ENCODE results near the gene FZD7. TPM values are rescaled to one million over a fixed set of nuclear protein-coding genes. Genes with fewer than 3 reads are reported as not detected.

FZD7 gene
- total and polyA plus RNA-seq, 5 donors: 8.0 to 34.3 (median 23.9) TPM

DNA sequence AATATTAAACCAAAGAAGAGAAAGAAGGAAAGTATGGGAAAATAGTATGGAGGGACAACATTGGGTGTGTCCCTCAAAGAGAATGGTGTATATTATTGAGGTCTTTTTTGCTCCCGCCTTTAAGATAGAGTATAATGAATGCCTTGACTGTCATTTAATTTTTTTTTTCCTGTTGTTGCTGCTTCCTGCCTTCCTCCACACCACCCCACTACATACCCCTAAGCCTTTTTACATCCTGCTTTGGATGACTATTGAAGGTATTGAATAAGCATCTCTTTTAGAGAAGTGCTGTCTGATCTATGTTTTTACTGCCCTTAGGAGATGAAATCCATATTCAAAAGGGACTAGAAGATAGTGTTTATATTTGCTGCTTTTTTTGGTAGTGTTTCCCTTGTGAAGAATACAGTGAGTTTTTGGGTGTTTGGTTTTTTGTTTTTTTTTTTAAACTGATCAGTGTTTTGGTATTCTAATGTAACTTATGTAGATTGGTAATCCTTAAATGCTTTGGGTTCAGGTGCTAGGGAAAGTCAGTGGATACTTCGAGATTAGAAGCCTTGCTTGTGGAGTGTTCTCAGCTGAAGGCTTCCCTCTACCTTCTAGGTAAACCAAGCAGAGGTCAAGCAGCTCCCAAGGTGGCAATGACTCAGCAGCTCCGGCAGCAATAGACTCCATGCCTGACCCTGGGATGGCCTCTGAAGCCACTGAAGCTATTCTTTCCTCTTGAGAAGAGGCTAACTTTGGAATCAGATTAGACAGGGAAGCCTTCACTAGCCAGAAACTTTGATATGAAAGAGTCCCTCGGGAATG is 5.0 kb downstream of the FZD7 start:
- 38% methylated on average over 4 of the region's 4 CpGs for WGBS
- intact Hi-C loops (cut with DNase I): loop anchor here in 3 of 4 donors (5.0 to 10.0 kb wide), 4 partner anchors 136 to 184 kb away; no protein-coding TSS in a partner anchor
- peak in 1 of 2 donors; percentile 20 for ATAC-seq
- Histone ChIP-seq H3K4me1 (ENCODE audit: control insufficient read depth, insufficient read depth, low read length) (no peaks in the 10 kb centered on the region), H3K4me3 (ENCODE audit: low read length) (no peak overlapping the region), H3K27ac (ENCODE audit: low read length) (no peak overlapping the region), H3K27me3 (ENCODE audit: control insufficient read depth, insufficient read depth) (no peaks in the 10 kb centered on the region), H3K9me3 (ENCODE audit: control insufficient read depth, low read length) (no peaks in the 10 kb centered on the region)
- DNase-seq: peak; percentile 29 to 61 (median 52)

DNA sequence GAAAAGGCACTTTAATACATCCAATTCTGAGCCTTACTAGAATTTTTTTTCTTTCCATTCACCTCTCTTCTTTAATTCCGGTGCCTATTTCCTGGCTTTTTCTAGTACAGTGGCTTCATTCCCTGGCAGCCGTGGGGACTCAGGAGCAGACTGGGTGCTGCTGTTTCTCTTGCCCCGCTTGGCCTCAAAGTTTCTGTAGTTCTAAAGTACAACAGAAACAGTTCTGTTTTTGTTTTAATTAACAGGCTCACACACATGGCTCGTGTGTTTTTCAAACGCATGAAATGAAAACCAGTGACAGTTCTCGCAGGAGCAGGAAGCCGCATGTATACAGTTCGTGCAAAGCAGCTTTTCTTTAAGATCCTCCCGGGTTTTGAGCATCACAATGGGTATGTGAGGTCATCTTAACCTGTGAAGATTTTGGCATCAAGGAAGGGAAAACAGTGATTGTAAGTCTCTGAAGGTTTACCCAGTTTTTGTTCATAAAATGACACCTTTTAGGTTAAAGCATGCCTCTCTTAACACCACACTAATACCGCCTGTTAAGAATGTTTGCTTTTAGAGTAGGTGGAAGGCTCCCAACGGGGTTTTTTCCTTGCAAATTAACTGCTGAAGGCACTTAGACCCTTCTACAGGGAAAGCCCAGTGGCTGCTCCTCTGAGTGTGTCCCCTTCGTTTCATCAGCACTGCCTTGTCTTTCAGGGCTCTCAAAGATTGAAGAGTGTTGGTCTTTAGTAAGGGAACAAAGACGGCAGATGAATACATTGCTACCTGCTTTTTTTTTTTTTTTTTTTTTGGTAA is 5.8 kb downstream of the FZD7 start:
- intact Hi-C loops (cut with DNase I): loop anchor here in 3 of 4 donors (5.0 to 10.0 kb wide), 4 partner anchors 135 to 185 kb away; no protein-coding TSS in a partner anchor
- no peaks in the 10 kb centered on the region for H3K9me3 ChIP-seq (ENCODE audit: control insufficient read depth, low read length)
- H3K4me3 ChIP-seq (ENCODE audit: low read length): no peak overlapping the region
- WGBS: 37% methylated on average over 13 of the region's 13 CpGs
- ATAC-seq (no peak), DNase-seq (no peak)
- peak overlapping the region; percentile 20 for H3K27ac ChIP-seq (ENCODE audit: low read length)
- H3K4me1 ChIP-seq (ENCODE audit: control insufficient read depth, insufficient read depth, low read length): no peaks in the 10 kb centered on the region
- H3K27me3 ChIP-seq (ENCODE audit: control insufficient read depth, insufficient read depth): no peaks in the 10 kb centered on the region

DNA sequence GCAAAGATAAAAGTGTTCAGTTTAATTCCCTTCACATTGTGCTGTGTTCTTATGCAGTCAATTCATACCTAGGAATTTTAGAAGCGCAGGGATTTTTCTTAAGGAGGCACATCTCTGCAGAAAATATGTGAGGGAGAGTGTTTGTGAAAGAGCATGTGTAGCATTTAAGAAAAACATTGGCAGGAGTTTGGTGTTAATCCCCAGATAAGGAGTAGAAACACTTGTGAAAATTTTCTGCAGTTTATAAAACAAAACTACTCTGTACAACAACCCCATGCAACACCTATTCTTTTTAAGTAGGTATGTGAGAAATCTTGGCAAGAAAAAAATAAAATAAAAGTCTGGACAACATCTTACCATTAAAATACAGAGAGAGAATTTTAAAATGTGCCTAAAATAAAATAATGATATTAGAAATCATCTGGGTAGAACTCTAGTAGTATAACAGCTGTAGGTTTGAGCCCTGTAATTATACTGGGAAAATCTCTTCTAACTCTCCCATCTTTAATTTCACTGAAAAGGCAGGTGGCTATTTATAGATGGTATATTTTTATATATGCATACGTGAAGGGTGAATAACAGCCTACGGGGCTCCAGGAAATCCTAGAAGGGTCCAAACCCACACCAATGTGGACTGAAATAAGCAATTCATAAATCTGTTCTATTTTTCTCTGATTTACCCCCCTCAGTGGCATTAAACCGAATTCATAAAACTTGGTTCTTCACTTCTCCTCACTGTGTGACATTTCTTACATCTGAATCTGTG is 6.6 kb downstream of the FZD7 start:
- DNase-seq: no peak
- intact Hi-C loops (cut with DNase I): no loop called here
- Histone ChIP-seq H3K4me3 (ENCODE audit: low read length) (no peak overlapping the region), H3K4me1 (ENCODE audit: control insufficient read depth, insufficient read depth, low read length) (no peaks in the 10 kb centered on the region), H3K27ac (ENCODE audit: low read length) (no peak overlapping the region), H3K27me3 (ENCODE audit: control insufficient read depth, insufficient read depth) (no peaks in the 10 kb centered on the region), H3K9me3 (ENCODE audit: control insufficient read depth, low read length) (no peaks in the 10 kb centered on the region)
- WGBS: 61% methylated on average over 4 of the region's 4 CpGs
- no peak for ATAC-seq

DNA sequence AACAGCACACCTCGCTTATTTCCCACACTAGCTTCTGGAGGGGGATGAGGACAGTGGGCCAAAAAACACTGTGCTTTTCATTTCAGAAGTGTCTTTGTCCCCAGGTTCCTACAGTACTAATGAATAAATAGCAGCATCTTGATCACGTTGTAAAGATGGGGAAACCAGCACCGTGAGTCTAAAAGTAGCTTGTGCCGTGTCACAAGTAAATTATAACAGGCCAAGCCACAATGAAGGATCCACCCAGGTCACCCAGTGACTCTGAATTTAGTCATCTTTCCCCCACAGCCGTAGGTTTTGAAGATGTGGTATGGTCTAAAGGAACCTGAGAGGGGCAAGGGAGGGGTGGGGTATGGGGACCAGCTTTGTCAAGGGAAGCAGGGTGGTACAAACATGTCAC is 8.8 kb downstream of the FZD7 start:
- no peak overlapping the region for H3K4me3 ChIP-seq (ENCODE audit: low read length)
- intact Hi-C loops (cut with DNase I): no loop called here
- no peaks in the 10 kb centered on the region for H3K27me3 ChIP-seq (ENCODE audit: control insufficient read depth, insufficient read depth)
- no peaks in the 10 kb centered on the region for H3K4me1 ChIP-seq (ENCODE audit: control insufficient read depth, insufficient read depth, low read length)
- ATAC-seq (no peak), DNase-seq (no peak)
- H3K9me3 ChIP-seq (ENCODE audit: control insufficient read depth, low read length): no peaks in the 10 kb centered on the region
- H3K27ac ChIP-seq (ENCODE audit: low read length): no peak overlapping the region
- 92% methylated on average over 5 of the region's 5 CpGs for WGBS

DNA sequence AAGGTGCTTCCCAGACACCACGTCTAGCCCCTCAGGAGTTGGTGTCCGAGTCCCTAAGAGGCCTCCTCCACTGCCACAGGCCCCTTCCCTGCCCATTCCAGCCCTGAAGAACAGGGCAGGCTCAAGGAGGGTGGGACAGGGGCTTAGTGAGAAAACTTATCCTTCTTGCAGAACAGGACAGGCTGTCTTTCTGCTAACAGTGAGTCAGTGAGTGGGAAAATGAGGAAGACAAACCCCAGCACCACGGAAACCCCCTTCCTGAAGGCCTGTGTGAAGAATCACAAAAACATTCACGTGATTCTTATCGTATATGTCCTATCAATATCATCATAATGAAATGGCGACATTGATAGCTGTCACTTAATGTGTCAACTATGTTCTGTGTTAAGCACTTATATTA is 9.8 kb downstream of the FZD7 start:
- Histone ChIP-seq H3K9me3 (ENCODE audit: control insufficient read depth, low read length) (no peaks in the 10 kb centered on the region), H3K4me3 (ENCODE audit: low read length) (no peak overlapping the region), H3K4me1 (ENCODE audit: control insufficient read depth, insufficient read depth, low read length) (no peaks in the 10 kb centered on the region), H3K27ac (ENCODE audit: low read length) (no peak overlapping the region), H3K27me3 (ENCODE audit: control insufficient read depth, insufficient read depth) (no peaks in the 10 kb centered on the region)
- intact Hi-C loops (cut with DNase I): no loop called here
- no peak for ATAC-seq
- DNase-seq: no peak
- WGBS: 84% methylated on average over 6 of the region's 6 CpGs

DNA sequence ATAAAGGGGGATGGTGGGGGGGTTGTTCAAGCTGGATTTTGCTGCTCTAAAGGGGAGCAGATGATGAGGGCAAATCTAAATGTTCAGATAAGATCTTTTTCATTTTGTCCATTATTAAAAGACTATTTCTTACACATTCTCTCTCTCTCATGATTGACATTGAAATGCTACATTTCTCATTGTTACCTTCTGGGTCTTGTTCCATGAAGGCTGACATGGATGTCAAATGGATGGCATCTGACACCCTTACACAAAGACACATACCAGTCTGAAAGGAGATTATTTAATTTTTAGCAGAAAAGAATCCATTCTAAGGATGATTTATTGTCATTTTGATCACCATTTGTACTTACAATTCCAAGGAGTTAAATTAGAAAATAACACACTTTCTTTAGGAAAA is 11.1 kb downstream of the FZD7 start:
- intact Hi-C loops (cut with DNase I): no loop called here
- no peaks in the 10 kb centered on the region for H3K4me1 ChIP-seq (ENCODE audit: control insufficient read depth, insufficient read depth, low read length)
- DNase-seq (no peak), ATAC-seq (no peak)
- H3K27ac ChIP-seq (ENCODE audit: low read length): no peak overlapping the region
- H3K27me3 ChIP-seq (ENCODE audit: control insufficient read depth, insufficient read depth): no peaks in the 10 kb centered on the region
- H3K4me3 ChIP-seq (ENCODE audit: low read length): no peak overlapping the region
- no peaks in the 10 kb centered on the region for H3K9me3 ChIP-seq (ENCODE audit: control insufficient read depth, low read length)

DNA sequence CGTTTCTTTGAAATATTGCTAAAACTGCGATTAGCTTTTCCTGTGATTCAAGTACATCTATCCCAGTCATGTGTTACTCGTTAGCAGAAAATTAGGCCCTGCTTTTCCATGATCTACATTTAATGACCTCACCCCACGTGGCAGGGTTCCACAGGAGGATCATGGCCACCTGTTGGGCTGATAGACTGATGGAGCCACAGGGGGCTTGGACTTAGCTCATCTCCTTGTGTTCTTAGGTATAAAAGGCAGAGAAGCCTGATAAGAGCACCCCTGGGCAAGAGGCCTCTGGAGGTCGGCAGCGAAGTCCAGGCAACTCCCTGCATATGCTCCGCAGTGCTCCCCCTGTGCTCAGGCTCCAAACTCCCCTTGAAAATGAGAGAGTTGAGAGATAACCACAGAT is 12.9 kb downstream of the FZD7 start:
- no peak for DNase-seq
- intact Hi-C loops (cut with DNase I): no loop called here
- no peaks in the 10 kb centered on the region for H3K27me3 ChIP-seq (ENCODE audit: control insufficient read depth, insufficient read depth)
- no peak overlapping the region for H3K4me3 ChIP-seq (ENCODE audit: low read length)
- ATAC-seq: no peak
- H3K27ac ChIP-seq (ENCODE audit: low read length): no peak overlapping the region
- H3K4me1 ChIP-seq (ENCODE audit: control insufficient read depth, insufficient read depth, low read length): no peaks in the 10 kb centered on the region
- 83% methylated on average over 7 of the region's 7 CpGs for WGBS
- H3K9me3 ChIP-seq (ENCODE audit: control insufficient read depth, low read length): no peaks in the 10 kb centered on the region

DNA sequence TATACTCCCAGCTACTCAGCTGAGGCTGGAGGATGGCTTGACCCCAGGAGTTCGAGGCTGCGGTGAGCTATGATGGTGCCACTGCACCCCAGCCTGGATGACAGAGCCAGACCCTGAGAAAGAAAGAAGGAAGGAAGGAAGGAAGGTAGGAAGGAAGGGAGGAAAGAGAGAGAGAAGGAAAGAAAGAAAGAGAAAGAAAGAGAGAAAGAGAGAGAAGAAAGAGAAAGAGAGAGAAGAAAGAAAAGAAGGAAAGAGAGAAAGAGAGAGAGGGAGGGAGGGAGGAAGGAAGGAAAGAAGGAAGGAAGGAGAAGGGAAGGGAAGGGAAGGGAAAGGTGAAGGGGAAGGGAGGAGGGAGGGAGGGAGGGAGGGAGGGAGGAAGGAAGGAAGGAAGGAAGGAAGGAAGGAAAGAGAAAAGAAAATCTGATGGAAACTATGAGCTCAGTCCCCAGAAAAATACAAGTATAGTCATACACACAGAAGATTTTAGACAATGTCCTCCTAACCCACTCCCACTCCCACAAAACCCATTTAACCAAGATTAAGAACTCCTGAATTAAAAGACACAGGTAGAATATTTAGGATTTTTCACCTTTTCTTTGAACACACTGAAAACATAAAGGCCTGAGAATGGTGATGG is 15.6 kb downstream of the FZD7 start:
- 94% methylated on average over 2 of the region's 2 CpGs for WGBS
- Histone ChIP-seq H3K9me3 (ENCODE audit: control insufficient read depth, low read length) (no peaks in the 10 kb centered on the region), H3K27ac (ENCODE audit: low read length) (no peak overlapping the region), H3K27me3 (ENCODE audit: control insufficient read depth, insufficient read depth) (no peaks in the 10 kb centered on the region), H3K4me1 (ENCODE audit: control insufficient read depth, insufficient read depth, low read length) (no peaks in the 10 kb centered on the region), H3K4me3 (ENCODE audit: low read length) (no peak overlapping the region)
- ATAC-seq: no peak
- no peak for DNase-seq
- intact Hi-C loops (cut with DNase I): no loop called here

DNA sequence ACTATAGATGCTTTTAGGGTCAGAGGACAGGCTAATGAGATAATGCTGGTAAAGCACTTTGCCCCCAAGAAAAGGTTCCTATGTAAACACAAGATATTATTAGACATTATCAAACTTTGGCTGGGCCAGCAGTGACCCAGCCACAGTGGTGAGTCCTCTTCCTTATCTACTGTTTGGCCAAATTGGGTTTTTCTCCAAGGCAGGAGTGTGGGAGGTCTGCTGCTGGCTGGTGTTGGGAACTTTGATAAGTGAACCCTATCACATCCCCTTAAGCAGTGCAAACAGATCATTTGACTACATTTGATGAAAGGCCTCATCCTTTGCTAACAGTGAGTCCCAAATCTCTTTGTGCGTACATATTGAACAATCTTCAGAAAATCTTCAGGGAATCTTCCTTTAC is 16.2 kb downstream of the FZD7 start:
- H3K9me3 ChIP-seq (ENCODE audit: control insufficient read depth, low read length): no peaks in the 10 kb centered on the region
- ATAC-seq: peak in 1 of 2 donors; percentile 29
- no peak overlapping the region for H3K4me3 ChIP-seq (ENCODE audit: low read length)
- intact Hi-C loops (cut with DNase I): loop anchor here in 1 of 4 donors (10.0 kb wide), 1 partner anchor 185 kb away; no protein-coding TSS in a partner anchor
- 82% methylated on average over 1 of the region's 1 CpG for WGBS
- H3K4me1 ChIP-seq (ENCODE audit: control insufficient read depth, insufficient read depth, low read length): no peaks in the 10 kb centered on the region
- H3K27ac ChIP-seq (ENCODE audit: low read length): no peak overlapping the region
- DNase-seq: peak in 1 of 3 donors; percentile 50
- H3K27me3 ChIP-seq (ENCODE audit: control insufficient read depth, insufficient read depth): no peaks in the 10 kb centered on the region

DNA sequence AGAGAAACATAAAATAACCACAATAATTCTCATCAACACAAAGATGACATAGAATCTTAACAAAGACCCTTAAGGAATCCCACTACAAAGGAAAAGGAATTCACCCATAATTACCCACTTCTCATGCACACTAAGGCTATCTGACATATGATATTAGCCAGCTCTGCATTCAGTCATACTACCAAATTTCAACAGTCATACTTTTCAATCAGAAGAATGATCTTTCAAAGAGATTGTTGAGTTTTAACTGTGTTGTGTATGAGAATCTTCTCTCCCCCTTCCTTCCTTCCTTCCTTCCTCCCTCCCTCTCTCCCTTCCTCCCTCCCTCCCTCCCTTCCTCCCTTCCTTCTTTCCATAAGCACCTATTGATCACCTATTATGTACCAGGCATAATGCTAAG is 17.0 kb downstream of the FZD7 start:
- Histone ChIP-seq H3K4me1 (ENCODE audit: control insufficient read depth, insufficient read depth, low read length) (no peaks in the 10 kb centered on the region), H3K4me3 (ENCODE audit: low read length) (no peak overlapping the region), H3K27ac (ENCODE audit: low read length) (no peak overlapping the region), H3K27me3 (ENCODE audit: control insufficient read depth, insufficient read depth) (no peaks in the 10 kb centered on the region), H3K9me3 (ENCODE audit: control insufficient read depth, low read length) (no peaks in the 10 kb centered on the region)
- intact Hi-C loops (cut with DNase I): loop anchor here in 1 of 4 donors (10.0 kb wide), 1 partner anchor 186 kb away; no protein-coding TSS in a partner anchor
- ATAC-seq (no peak), DNase-seq (no peak)
